WTC11 (cell line): ENCODE results near the gene SIRPB2. TPM values are rescaled to one million over a fixed set of nuclear protein-coding genes. Genes with fewer than 3 reads are reported as not detected.
A peak's percentile ranks its signal among the peaks of the same experiment; 100 is the strongest.

ENCODE experiments used
- ATAC-seq: fragments of 200-7000 bp; cut with Tn5 transposase; 2 replicates; pipeline ENCODE4 v1.10.0; 2021; ENCODE audit warnings: mild to moderate bottlenecking, moderate library complexity
- CTCF ChIA-PET: fragments of 300-600 bp; sonication (Branson Sonifier 250); formaldehyde crosslinking; loops from one replicate; lab custom pipeline; 2021; ENCODE audit warnings: antibody characterized with exemption; lab: Charles Lee
- POLR2A ChIA-PET: fragments of 350-600 bp; sonication (Branson Sonifier 250); formaldehyde crosslinking; loops from one replicate; lab custom pipeline; 2021; ENCODE audit warnings: antibody characterized with exemption; lab: Charles Lee
- DNase-seq: peaks from one replicate; pipeline ENCODE4 v3.0.0; 2021; ENCODE audit warnings: low spot score
- H3K27ac Mint-ChIP-seq: 2 replicates; pipeline ENCODE4 v1.8.0; 2021; ENCODE audit warnings: mixed read lengths
- H3K27me3 Mint-ChIP-seq: 2 replicates; pipeline ENCODE4 v1.8.0; 2021; ENCODE audit warnings: low read depth, mild to moderate bottlenecking, moderate library complexity, mixed read lengths
- H3K36me3 Mint-ChIP-seq: 2 replicates; pipeline ENCODE4 v1.8.0; 2021; ENCODE audit warnings: mixed read lengths
- H3K4me1 Mint-ChIP-seq: 2 replicates; pipeline ENCODE4 v1.8.0; 2022; ENCODE audit warnings: mixed read lengths
- H3K4me3 Mint-ChIP-seq: 2 replicates; pipeline ENCODE4 v1.8.0; 2021; ENCODE audit warnings: mild to moderate bottlenecking, moderate library complexity, mixed read lengths
- H3K9me3 Mint-ChIP-seq: 2 replicates; pipeline ENCODE4 v1.8.0; 2021; ENCODE audit warnings: mixed read lengths
- ATF1 ChIP-seq: sonication (generic); formaldehyde crosslinking; IDR thresholded peaks from 2 replicates; pipeline ENCODE4 v1.8.1; 2023; ENCODE audit warnings: mild to moderate bottlenecking, moderate library complexity, missing genetic modification reagents
- ATF3 ChIP-seq: sonication (generic); formaldehyde crosslinking; conservative IDR thresholded peaks from 2 replicates; pipeline ENCODE4 v1.8.1; 2022; ENCODE audit warnings: mild to moderate bottlenecking, missing genetic modification reagents
- ERG ChIP-seq: fragments of 250-450 bp; sonication (Bioruptor Pico); IDR thresholded peaks from 2 replicates; pipeline ENCODE4 v1.8.0; 2021; ENCODE audit warnings: mild to moderate bottlenecking
- ETV6 ChIP-seq: sonication (generic); formaldehyde crosslinking; IDR thresholded peaks from 2 replicates; pipeline ENCODE4 v1.8.1; 2022; ENCODE audit warnings: mild to moderate bottlenecking, missing genetic modification reagents
- NFYB ChIP-seq: sonication (generic); formaldehyde crosslinking; conservative IDR thresholded peaks from 2 replicates; pipeline ENCODE4 v1.8.0; 2022; ENCODE audit warnings: low read depth, missing genetic modification reagents
- OVOL2 ChIP-seq: fragments of 250-450 bp; sonication (Bioruptor Pico); IDR thresholded peaks from 2 replicates; pipeline ENCODE4 v1.9.0; 2021; ENCODE audit warnings: mild to moderate bottlenecking, borderline replicate concordance
- PREB ChIP-seq: sonication (generic); formaldehyde crosslinking; IDR thresholded peaks from 2 replicates; pipeline ENCODE4 v1.8.1; 2022; ENCODE audit warnings: mild to moderate bottlenecking, missing genetic modification reagents, moderate library complexity, borderline replicate concordance
- SMAD3 ChIP-seq: sonication (generic); formaldehyde crosslinking; IDR thresholded peaks from 2 replicates; pipeline ENCODE4 v1.8.0; 2022; ENCODE audit warnings: missing genetic modification reagents, mild to moderate bottlenecking, borderline replicate concordance
- TCF7 ChIP-seq: sonication (generic); formaldehyde crosslinking; IDR thresholded peaks from 2 replicates; pipeline ENCODE4 v1.8.0; 2022; ENCODE audit warnings: mild to moderate bottlenecking, low read depth, missing genetic modification reagents, moderate library complexity
- total RNA-seq: library from RNA; stranded (reverse); gene quantifications from 3 replicates; pipeline ENCODE4 v1.2.3, GENCODE V29; 2021
- TF ChIP-seq, protein P1 (sequence below): fragments of 250-450 bp; sonication (Bioruptor Pico); IDR thresholded peaks from 2 replicates; pipeline ENCODE4 v1.9.0; 2021; ENCODE audit warnings: mild to moderate bottlenecking
- TF ChIP-seq, protein P2 (sequence below): sonication (generic); formaldehyde crosslinking; IDR thresholded peaks from 2 replicates; pipeline ENCODE4 v1.8.0; 2022; ENCODE audit warnings: mild to moderate bottlenecking, missing genetic modification reagents

Gene SIRPB2
- total RNA-seq, 1 experiment from 2014 or later = not detected

DNA sequence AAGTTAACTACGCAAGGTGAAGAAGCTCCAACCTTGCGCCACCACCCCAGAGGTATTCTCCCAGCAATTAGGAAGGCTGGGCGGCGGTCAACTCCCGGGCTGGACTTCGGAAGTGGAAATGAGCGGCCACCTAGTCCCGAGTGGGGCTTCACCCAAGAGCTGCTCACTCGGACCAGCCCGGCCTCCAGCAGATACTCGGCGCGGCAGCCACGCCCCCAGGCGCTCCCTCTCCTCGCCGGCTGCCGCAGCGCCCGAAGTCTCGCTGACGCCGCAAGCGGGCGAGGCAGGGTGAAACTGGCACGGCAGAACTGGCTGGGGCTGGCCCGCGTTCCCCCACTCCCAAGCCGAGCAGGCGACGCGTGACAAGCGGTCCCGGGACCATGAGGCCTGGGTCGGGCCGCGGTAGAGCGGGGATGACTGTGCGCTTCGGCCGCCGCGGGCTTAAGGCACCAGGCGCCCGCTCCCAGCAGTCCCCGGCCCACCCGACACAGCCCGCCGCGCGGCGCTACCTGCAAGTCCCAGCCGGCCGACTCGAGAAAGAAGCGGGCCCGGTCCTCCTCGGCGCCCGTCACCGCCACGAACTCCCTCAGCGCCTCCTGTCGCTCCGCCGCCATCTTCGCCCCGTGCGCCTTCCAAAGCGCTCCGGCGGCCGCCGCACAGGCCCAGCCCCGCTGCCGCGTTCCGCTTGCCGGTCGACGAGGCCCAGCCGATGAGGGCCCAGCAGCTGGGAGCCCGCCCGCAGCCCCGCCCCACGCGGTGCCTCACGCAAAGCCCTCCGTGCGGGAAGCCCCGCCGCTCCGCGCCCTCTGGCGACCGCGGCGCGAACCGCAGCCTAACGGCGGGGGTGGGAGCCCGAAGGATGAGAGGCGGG, 24.8 kb downstream of the SIRPB2 start, which contains the start of gene NSFL1C (continued):
- TF ChIP-seq ATF1 (CRISPR knock-in tag) = peak; percentile 77; the same call in 1 of the 2 replicates
- peak; percentile 70; the same call in 1 of the 2 replicates for TF ChIP-seq ETV6 (CRISPR knock-in tag)

- H3K27ac Mint-ChIP-seq = peak overlapping the region; percentile 53; the same call in 1 of the 2 replicates
Measured at GRCh38 chr20:1465470-1466210, 25.6 kb downstream of the SIRPB2 start.

More at GRCh38 chr20:1465470-1466210, 25.6 kb downstream of the SIRPB2 start:
- ATAC-seq (no peak), DNase-seq (no peak)
- Mint-ChIP-seq H3K27me3 (peaks cover 4% of the 10 kb centered on the region; the same call in 1 of the 2 replicates), H3K4me3 (peak overlapping the region; percentile 85), H3K4me1 (peaks cover 24% of the 10 kb centered on the region), H3K9me3 (no peaks in the 10 kb centered on the region), H3K36me3 (peaks cover 15% of the 10 kb centered on the region)
- TF ChIP-seq OVOL2 (CRISPR knock-in tag) = no peak
- no peak for TF ChIP-seq TCF7 (CRISPR knock-in tag)
- no peak for TF ChIP-seq ERG (CRISPR knock-in tag)
- no peak for TF ChIP-seq NFYB (CRISPR knock-in tag)
- no peak for TF ChIP-seq ATF3 (CRISPR knock-in tag)
- TF ChIP-seq, protein P1, sequence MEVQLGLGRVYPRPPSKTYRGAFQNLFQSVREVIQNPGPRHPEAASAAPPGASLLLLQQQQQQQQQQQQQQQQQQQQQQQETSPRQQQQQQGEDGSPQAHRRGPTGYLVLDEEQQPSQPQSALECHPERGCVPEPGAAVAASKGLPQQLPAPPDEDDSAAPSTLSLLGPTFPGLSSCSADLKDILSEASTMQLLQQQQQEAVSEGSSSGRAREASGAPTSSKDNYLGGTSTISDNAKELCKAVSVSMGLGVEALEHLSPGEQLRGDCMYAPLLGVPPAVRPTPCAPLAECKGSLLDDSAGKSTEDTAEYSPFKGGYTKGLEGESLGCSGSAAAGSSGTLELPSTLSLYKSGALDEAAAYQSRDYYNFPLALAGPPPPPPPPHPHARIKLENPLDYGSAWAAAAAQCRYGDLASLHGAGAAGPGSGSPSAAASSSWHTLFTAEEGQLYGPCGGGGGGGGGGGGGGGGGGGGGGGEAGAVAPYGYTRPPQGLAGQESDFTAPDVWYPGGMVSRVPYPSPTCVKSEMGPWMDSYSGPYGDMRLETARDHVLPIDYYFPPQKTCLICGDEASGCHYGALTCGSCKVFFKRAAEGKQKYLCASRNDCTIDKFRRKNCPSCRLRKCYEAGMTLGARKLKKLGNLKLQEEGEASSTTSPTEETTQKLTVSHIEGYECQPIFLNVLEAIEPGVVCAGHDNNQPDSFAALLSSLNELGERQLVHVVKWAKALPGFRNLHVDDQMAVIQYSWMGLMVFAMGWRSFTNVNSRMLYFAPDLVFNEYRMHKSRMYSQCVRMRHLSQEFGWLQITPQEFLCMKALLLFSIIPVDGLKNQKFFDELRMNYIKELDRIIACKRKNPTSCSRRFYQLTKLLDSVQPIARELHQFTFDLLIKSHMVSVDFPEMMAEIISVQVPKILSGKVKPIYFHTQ = no peak
- TF ChIP-seq, protein P2, sequence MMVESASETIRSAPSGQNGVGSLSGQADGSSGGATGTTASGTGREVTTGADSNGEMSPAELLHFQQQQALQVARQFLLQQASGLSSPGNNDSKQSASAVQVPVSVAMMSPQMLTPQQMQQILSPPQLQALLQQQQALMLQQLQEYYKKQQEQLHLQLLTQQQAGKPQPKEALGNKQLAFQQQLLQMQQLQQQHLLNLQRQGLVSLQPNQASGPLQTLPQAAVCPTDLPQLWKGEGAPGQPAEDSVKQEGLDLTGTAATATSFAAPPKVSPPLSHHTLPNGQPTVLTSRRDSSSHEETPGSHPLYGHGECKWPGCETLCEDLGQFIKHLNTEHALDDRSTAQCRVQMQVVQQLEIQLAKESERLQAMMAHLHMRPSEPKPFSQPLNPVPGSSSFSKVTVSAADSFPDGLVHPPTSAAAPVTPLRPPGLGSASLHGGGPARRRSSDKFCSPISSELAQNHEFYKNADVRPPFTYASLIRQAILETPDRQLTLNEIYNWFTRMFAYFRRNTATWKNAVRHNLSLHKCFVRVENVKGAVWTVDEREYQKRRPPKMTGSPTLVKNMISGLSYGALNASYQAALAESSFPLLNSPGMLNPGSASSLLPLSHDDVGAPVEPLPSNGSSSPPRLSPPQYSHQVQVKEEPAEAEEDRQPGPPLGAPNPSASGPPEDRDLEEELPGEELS (CRISPR knock-in tag) = no peak
- no peak for TF ChIP-seq SMAD3 (CRISPR knock-in tag)
- no peak for TF ChIP-seq PREB (CRISPR knock-in tag)
- CTCF ChIA-PET = interaction anchor here (0.8 to 3.8 kb wide), 13 partner anchors 11 to 315 kb away, joined by 3 to 38 read pairs (median 4); no protein-coding TSS in a partner anchor
- POLR2A ChIA-PET = interaction anchor here (1.2 to 1.6 kb wide), 2 partner anchors 42 to 199 kb away, joined by 4 read pairs; partner anchors contain the start of gene SNPH
